Gastroesophageal sphincter (tissue), 3 donors: Measurements from ENCODE around the gene SMARCC2.

Experiments used
- POLR2A ChIP-seq, 2 donors: fragments of 450-650 bp; IDR thresholded peaks; one replicate each; pipeline ENCODE4 v1.6.1; 2017; ENCODE audit warnings: antibody characterized with exemption in 2 of 2, mild to moderate bottlenecking in 2 of 2, moderate library complexity in 1 of 2
- TF ChIP-seq, protein P1 (sequence below), 4 experiments: fragments of 200-600 bp in 2 of 4; fragments of 450-650 bp in 2 of 4; sonication (generic) in 1 of 4; IDR thresholded peaks; one replicate each; pipeline ENCODE4 v1.5.1; 2017 to 2019; ENCODE audit warnings: antibody characterized with exemption in 4 of 4, mild to moderate bottlenecking in 2 of 4, moderate library complexity in 2 of 4

DNA sequence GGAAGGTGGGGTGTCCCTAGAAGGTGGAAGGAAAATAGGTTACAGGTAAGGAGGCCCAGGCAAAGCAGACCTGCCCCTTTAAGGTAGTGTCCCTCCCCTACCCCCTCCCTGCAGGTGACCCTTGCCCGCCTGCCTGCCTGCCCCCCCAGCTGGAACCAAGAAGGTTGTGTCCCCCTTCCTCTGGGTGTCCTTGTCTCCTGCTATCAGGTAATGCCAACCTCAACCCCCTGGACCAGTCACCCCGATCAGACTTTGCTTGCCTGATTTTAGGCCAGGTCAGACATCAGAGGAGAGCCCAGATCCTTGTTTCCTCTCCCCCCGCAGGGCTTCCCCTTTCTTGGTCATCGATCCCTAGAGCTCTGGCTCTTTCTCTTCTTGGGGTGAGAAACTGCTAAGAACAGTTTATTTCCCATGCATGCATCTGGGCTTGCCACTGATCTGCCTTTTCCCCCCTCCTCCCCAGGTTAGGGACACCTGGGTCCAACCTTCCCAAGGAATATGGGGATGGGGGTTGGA, 40.7 kb upstream of the SMARCC2 start, which contains the start of gene SLC39A5:
- TF ChIP-seq, protein P1, sequence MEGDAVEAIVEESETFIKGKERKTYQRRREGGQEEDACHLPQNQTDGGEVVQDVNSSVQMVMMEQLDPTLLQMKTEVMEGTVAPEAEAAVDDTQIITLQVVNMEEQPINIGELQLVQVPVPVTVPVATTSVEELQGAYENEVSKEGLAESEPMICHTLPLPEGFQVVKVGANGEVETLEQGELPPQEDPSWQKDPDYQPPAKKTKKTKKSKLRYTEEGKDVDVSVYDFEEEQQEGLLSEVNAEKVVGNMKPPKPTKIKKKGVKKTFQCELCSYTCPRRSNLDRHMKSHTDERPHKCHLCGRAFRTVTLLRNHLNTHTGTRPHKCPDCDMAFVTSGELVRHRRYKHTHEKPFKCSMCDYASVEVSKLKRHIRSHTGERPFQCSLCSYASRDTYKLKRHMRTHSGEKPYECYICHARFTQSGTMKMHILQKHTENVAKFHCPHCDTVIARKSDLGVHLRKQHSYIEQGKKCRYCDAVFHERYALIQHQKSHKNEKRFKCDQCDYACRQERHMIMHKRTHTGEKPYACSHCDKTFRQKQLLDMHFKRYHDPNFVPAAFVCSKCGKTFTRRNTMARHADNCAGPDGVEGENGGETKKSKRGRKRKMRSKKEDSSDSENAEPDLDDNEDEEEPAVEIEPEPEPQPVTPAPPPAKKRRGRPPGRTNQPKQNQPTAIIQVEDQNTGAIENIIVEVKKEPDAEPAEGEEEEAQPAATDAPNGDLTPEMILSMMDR (IDR thresholded peaks at IDR 0.05): no peak
- TF ChIP-seq POLR2A (IDR thresholded peaks at IDR 0.05): no peak
